ENCODE data around the gene RFX8.

GRCh38 chr2:101356521-101356920 lies 118.4 kb downstream of the RFX8 start:
- TF ChIP-seq, protein P1, sequence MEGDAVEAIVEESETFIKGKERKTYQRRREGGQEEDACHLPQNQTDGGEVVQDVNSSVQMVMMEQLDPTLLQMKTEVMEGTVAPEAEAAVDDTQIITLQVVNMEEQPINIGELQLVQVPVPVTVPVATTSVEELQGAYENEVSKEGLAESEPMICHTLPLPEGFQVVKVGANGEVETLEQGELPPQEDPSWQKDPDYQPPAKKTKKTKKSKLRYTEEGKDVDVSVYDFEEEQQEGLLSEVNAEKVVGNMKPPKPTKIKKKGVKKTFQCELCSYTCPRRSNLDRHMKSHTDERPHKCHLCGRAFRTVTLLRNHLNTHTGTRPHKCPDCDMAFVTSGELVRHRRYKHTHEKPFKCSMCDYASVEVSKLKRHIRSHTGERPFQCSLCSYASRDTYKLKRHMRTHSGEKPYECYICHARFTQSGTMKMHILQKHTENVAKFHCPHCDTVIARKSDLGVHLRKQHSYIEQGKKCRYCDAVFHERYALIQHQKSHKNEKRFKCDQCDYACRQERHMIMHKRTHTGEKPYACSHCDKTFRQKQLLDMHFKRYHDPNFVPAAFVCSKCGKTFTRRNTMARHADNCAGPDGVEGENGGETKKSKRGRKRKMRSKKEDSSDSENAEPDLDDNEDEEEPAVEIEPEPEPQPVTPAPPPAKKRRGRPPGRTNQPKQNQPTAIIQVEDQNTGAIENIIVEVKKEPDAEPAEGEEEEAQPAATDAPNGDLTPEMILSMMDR (IDR thresholded peaks at IDR 0.05), result no peak
- TF ChIP-seq POLR2A (IDR thresholded peaks at IDR 0.05) (no peak), EP300 (IDR thresholded peaks at IDR 0.05) (no peak)

Data from tibial nerve (tissue), 4 donors.